ELR (cell line): ENCODE data around the gene ARRB1.

ENCODE experiments used
- DNase-seq: peaks from one replicate; pipeline ENCODE4 v3.0.0-alpha.2; 2015; ENCODE audit warnings: low read depth

The ARRB1 gene

GRCh38 chr11:75273411-75274391, 77.8 kb downstream of the ARRB1 start:
- DNase-seq = no peak

GRCh38 chr11:75272821-75273301, 78.6 kb downstream of the ARRB1 start:
- no peak for DNase-seq

- DNase-seq = no peak
Observed at GRCh38 chr11:75272391-75272790, 79.1 kb downstream of the ARRB1 start.

GRCh38 chr11:75271730-75272129, 79.7 kb downstream of the ARRB1 start:
- DNase-seq = no peak

- DNase-seq = peak; percentile 46
Observed at GRCh38 chr11:75270896-75271418, 80.5 kb downstream of the ARRB1 start.

GRCh38 chr11:75269896-75270295, 81.6 kb downstream of the ARRB1 start:
- no peak for DNase-seq

- DNase-seq = no peak
Observed at GRCh38 chr11:75269367-75269660, 82.1 kb downstream of the ARRB1 start.

GRCh38 chr11:75268626-75269366, 82.7 kb downstream of the ARRB1 start:
- no peak for DNase-seq

- no peak for DNase-seq
Observed at GRCh38 chr11:75267171-75267970, 84.1 kb downstream of the ARRB1 start.

GRCh38 chr11:75265851-75266531, 85.5 kb downstream of the ARRB1 start:
- peak; percentile 23 for DNase-seq

GRCh38 chr11:75264971-75265370, 86.5 kb downstream of the ARRB1 start:
- DNase-seq = no peak

- no peak for DNase-seq
Observed at GRCh38 chr11:75264356-75264755, 87.1 kb downstream of the ARRB1 start.

- DNase-seq = peak; percentile 26
Observed at GRCh38 chr11:75263944-75264349, 87.5 kb downstream of the ARRB1 start.

GRCh38 chr11:75262961-75263852, 88.3 kb downstream of the ARRB1 start:
- no peak for DNase-seq

- DNase-seq = no peak
Observed at GRCh38 chr11:75262436-75262835, 89.0 kb downstream of the ARRB1 start.

GRCh38 chr11:75261902-75262361, 89.5 kb downstream of the ARRB1 start:
- DNase-seq = no peak

GRCh38 chr11:75260396-75261170, 90.9 kb downstream of the ARRB1 start:
- DNase-seq = no peak

GRCh38 chr11:75254326-75254725, 97.1 kb downstream of the ARRB1 start:
- DNase-seq = no peak

- DNase-seq = no peak
Observed at GRCh38 chr11:75249704-75250103, 101.8 kb downstream of the ARRB1 start.

- no peak for DNase-seq
Observed at GRCh38 chr11:75248924-75249256, 102.6 kb downstream of the ARRB1 start.
